NCI-H1048 (cell line): ENCODE data around the gene IGFBP4.

ENCODE experiments used
- DNase-seq: peaks from one replicate; lab custom pipeline; 2025; lab: John Stamatoyannopoulos, UW

The IGFBP4 gene

GRCh38 chr17:40432864-40433528, 10.3 kb upstream of the IGFBP4 start:
- DNase-seq, result no peak

GRCh38 chr17:40433551-40434415, 9.5 kb upstream of the IGFBP4 start:
- no peak for DNase-seq

- DNase-seq, result no peak
Measured at GRCh38 chr17:40436636-40437035, 6.6 kb upstream of the IGFBP4 start.

- DNase-seq, result no peak
Measured at GRCh38 chr17:40437095-40437732, 6.0 kb upstream of the IGFBP4 start.

DNA sequence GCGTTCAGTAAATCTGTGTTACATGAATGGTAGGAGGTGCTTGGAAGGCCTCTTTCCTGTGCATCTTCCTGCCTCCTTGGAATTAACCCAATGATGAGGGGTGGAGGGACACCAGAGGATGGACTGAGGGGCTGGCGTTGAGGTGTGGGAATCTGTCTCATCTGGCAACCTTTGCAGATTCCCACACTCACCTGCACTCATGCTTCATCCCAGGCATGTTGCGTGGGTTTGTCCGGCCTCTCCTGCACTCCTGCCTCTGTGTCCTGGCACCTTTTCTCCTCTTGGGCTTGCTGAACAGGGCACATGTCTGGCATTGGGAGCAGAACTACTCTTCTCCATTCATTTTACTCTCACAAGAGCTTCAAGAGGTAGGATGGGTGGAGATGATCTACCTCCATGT, 3.1 kb upstream of the IGFBP4 start:
- DNase-seq, result no peak

DNA sequence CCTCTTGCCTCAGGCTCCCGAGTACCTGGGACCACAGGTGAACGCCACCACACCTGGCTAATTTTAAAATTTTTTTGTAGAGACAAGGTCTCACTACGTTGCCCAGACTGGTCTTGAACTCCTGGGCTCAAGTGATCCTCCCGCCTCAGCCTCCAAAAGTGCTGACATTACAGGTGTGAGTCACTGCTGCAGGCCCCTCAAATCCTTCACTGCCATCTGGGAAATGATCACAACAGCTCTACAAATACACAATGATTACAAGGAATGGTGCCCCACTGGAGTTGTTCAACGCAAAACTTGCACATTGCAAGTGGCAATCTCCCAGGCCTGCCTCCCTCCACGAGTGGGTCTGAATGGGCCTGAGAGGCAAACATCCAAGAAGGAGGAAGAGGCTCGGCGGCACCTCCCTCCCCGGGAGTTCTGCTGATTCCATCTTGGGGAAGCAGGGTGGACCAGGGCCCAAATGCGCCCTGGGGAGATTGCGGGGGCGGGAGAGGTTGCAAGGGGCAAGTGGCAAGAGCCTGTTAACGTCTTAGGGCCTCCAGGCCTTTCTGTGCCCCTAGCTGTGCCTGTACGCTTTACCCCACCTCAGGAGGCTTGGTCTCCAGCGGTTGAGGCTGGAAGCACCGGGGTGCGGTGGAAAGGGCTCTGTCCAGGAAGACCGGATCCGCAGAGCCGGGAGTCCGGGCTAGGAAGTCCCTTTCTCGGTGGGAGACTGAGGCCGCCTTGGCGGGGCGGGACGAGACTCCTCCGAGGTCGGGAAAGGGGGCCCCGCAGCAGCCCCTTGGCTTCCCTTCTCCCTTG, 656 bp upstream of the IGFBP4 start:
- no peak for DNase-seq

DNA sequence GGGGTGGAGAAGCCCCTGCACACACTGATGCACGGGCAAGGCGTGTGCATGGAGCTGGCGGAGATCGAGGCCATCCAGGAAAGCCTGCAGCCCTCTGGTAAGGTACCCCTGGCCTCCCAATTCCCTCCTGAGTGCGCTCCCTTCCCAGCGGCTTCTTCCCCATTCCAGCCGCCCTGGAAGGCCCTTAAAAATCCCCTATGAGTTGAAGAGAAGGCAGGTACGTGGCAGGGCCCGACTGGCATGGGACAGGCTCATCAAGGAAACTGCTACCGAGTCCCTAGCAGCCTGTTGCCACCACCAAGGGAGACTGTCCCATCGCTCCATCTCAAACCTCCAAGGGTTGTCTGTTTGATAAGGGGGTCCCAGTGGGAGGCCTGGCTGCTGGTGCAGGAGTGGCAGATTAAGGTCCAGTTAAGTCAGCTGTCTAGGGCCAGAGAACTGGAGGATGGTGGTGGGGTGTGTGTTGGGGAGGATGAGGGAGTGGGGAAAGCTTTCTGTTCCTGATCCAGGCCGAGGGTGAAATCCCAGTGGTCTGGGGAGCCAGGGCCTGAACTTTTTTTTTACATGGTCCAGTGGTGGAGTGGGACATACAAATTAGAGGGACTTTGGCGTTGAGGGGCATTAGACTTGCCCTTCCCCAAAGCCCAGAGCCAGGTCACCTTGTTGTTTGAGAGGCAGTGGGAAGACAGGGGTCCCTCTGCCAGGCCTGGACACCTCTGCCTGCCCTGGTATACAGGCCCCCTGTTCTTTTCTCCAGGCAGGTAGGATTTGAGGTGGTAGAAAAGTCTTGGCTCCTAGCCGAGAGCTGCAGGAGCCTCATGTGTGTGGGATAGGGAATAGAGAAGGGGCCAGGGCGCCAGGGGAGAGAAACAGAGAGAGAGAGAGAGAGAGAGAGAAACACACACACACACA, 994 bp downstream of the IGFBP4 start:
- no peak for DNase-seq

DNA sequence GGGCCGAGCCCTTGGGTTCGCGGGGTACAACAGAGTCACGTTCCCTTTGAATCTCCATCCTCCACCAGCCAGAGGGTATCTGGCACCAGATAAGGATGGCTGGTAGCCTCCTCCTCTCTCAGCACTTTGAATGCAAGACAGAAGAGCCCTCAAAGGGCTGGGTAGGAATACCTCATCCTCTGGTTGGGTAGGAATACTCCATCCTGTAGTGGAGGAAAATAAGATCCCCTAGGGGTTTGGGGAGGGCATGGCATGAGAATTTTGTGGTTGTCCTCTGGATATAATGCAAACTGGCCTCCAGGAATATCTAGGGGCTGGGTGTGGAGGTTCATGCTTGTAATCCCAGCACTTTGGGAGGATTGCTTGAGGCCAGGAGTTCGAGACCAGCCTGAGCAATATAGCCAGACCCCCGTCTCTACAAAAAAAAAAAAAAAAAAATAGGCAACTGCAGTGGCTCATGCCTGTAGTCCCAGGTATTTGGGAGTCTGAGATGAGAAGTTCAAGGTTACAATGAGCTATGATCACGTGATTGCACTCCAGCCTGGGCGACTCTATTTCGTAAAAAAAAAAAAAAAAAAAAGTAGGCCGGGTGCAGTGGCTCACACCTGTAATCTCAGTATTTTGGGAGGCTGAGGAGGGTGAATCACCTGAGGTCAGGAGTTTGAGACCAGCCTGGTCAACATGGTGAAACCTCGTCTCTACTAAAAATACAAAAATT, 2.7 kb downstream of the IGFBP4 start:
- no peak for DNase-seq

DNA sequence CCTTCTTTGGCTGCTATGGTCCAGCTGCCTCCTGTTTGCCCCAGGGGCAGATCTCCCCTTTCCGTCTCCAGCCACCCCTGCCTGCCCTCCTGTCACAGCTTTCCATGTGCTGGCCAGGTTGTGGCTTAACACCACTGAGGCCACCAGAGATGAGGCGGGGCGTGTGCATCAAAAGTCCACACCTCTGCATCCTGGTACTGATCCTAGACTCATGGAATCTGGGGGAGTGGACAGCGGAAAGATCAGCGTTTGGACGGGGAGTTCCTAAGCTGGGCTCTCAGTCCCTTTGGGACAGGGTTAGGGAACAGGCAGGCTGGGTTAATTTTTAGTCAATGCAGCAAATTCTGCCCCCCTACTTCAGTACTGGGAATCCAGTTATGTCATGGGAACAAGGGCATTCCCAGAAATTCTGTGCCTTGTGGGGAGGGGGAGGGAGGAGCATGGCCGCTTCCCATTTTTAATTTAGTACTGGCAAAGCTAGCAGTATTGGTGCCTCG, 3.9 kb downstream of the IGFBP4 start:
- no peak for DNase-seq

DNA sequence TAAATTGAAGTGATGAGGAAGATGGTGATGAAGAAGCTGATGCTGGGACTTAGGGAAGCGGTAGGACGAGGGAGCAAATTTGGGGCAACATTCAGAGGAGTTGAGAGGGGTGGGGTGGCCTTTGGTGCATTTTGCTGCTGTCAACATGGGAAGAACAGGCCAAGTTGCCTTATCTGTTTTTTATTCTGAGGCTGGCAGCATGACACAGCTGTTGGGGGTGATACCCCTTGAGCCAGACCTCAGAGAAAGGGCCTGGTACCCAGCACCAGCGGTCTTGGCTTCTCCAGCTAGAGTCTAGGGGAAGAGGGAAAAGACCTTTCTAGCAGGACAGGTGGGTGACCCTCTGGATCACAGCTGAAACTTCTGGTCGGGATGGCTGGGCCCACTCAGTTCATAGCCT, 4.6 kb downstream of the IGFBP4 start:
- DNase-seq, result no peak

DNA sequence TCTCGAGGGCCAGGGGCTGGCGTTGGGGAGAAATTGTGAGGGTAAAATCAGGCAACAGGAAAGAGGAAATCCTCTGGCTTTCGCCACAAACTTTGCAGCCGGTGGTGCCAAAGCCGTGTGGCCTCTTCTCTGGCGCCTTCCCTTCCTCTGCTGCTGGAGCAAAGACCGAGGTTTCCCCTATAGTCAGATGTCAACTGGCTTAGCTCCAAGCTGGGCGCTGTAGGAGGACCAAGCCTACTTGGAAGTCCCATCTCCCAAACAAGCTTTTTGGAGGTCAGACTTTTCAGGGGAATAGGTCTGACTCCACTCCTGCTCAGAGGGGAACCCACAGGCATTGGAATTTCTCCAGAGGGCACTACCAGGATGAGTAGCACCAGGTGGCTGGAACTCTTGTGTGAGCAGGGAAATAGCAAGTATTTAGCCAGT, 5.0 kb downstream of the IGFBP4 start:
- DNase-seq, result no peak

DNA sequence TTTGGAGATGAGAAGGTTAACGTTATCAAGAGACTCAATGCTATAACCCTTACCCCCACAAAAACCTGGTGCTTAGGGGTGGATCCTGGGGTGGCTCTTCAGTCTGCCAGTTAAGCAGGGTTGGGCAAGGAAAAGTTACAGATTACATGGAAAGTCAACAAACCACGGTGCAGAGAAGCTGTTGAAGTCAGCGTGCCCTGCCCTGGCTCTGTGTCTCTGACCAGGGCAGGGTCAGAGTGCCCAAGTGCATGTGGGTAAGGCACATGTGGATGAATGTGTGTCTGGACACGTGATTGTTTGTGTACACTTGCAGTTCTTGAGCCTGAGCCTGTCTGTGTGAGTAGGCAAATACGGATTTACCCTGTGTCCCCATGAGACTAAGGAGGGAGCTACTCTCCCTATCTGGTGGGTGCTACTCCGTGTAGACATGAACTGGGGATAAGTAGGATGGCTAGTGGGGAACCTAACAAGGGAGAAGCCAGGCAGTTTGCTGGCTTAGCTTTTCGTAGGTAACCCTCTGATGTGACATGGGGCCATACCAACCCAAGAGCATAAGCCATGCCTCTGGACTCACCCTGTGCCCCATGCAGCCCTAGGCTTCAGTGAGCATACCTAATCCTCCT, 5.5 kb downstream of the IGFBP4 start:
- DNase-seq, result no peak

GRCh38 chr17:40450175-40450574, 6.9 kb downstream of the IGFBP4 start:
- no peak for DNase-seq

GRCh38 chr17:40451420-40451819, 8.2 kb downstream of the IGFBP4 start:
- DNase-seq, result no peak

DNA sequence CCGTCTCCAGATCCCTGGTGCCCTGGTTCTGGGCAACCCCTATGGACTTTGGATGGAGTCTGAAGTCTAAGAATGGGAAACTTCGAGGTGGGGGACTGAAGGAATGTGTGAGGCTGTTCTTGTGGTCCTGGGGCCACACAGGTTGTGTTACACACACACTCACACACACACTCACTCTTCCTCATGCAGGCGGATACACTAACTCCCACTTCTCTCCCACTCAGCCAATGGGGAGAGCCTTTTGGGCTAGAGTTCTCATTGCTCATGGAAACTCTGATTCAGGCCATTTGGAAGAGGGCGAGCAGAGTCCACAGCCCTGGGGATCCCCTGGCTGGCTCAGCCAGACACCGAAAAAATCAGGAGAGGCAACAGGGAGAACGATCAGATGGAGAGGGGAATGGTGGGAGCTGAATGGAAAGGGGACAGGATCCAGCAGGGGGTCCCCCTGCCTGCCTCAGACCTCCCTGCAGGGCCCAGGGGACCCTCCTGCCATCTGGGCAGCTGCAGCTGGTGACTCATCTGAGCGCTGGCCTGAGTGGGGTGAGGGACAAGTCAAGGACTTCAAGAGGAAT, 9.1 kb downstream of the IGFBP4 start:
- no peak for DNase-seq

- DNase-seq, result no peak
Measured at GRCh38 chr17:40452921-40453378, 9.7 kb downstream of the IGFBP4 start.

DNA sequence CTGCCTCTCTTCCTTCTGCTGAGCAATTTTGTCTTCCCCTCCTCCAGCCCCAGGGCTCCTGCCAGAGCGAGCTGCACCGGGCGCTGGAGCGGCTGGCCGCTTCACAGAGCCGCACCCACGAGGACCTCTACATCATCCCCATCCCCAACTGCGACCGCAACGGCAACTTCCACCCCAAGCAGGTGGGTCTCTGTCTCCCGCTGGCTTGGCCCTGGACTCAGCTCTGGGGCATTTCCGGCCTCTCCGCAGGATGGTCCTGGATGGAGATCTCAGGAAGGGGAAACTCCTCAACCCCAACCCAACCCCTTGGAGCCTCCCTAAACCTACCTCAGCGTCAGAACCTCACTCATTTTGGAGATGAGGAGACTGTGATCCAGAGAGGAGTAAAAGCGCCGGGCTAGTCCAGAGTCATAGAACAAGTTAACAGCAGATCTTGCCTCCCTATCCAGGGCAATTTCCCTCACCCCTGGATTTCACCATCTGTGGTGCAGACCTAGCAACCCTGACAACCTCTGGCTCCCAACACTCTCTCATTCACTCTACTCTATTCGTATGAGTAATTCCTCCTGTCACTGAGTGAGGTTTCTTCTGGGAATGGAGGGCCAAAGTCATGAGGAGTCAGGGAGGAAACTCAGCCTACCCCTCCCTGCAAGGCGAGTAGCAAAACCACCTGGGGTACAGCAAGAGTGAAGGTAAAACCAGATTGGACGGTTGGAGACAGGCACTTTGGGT, 10.8 kb downstream of the IGFBP4 start:
- no peak for DNase-seq

GRCh38 chr17:40454613-40454995, 11.4 kb downstream of the IGFBP4 start:
- DNase-seq, result no peak
